Adrenal gland (tissue), 12 donors: Measurements from ENCODE around the gene LAMA5. TPM values are rescaled to one million over a fixed set of nuclear protein-coding genes. Genes with fewer than 3 reads are reported as not detected.

Source experiments
- DNase-seq, 7 donors: peaks; one replicate each; pipeline ENCODE4 v3.0.0-alpha.2; 2019 to 2020
- H3K27ac ChIP-seq, 5 donors: fragments of 200-600 bp; sonication (generic) in 4 of 5; 1 replicate in 3 of 5; 2 replicates in 2 of 5; pipeline versions ENCODE4 v1.5.1 to v1.8.0; 2016 to 2020; ENCODE audit warnings: mild to moderate bottlenecking in 1 of 5
- H3K27me3 ChIP-seq: fragments of 200-600 bp; 2 replicates; pipeline ENCODE4 v1.8.0; 2021
- H3K36me3 ChIP-seq, 2 donors: fragments of 200-600 bp; replicated peaks in 1 of 2; 1 replicate in 1 of 2; 2 replicates in 1 of 2; pipeline versions ENCODE4 v1.5.1 to v1.8.0; 2018 to 2022
- H3K4me1 ChIP-seq, 2 donors: fragments of 200-600 bp; replicated peaks in 1 of 2; 1 replicate in 1 of 2; 2 replicates in 1 of 2; pipeline versions ENCODE4 v1.5.1 to v1.8.0; 2018 to 2021
- H3K4me3 ChIP-seq, 4 donors: fragments of 200-600 bp; sonication (generic) in 3 of 4; one replicate each; pipeline ENCODE4 v1.5.1; 2016 to 2018
- H3K9me3 ChIP-seq, 3 donors: fragments of 200-600 bp; sonication (generic) in 1 of 3; replicated peaks in 1 of 3; 1 replicate in 2 of 3; 2 replicates in 1 of 3; pipeline versions ENCODE4 v1.5.1 to v1.8.0; 2016 to 2021
- POLR2A ChIP-seq, 2 donors: fragments of 450-650 bp; IDR thresholded peaks; one replicate each; pipeline ENCODE4 v1.6.1; 2017; ENCODE audit warnings: antibody characterized with exemption in 2 of 2, mild to moderate bottlenecking in 2 of 2, moderate library complexity in 1 of 2
- WGBS, 4 donors: extraction: QIAGEN DNeasy Blood & Tissue Kit in 2 of 4; methylation state at CpG; one replicate each; pipeline versions ENCODE4 v1.1.5 to v1.1.7; 2013 to 2017; 5-methylcytosine and 5-hydroxymethylcytosine counted together
- intact Hi-C, 2 donors: fragments of 100-400 bp; cut with DNase I; formaldehyde crosslinking; loops; one replicate each; pipeline versions ENCODE4 v1.14.1 to v1.15.0; 2022 to 2023
- polyA plus RNA-seq, 3 donors: library from polyadenylated mRNA; stranded (reverse); fragments of 200-250 nt in 2 of 3; fragments of 350-450 nt in 1 of 3; fragmentation: Illumina TruSeq in 1 of 3; extraction: RNeasy Lipid Tissue Mini Kit (QIAGEN cat#74804) in 1 of 3; gene quantifications; one replicate each; pipeline ENCODE4 v1.2.3, GENCODE V29; 2013 to 2014
- total RNA-seq, 9 donors: library from RNA; depleted of rRNA in 4 of 9; stranded (reverse); fragments of >200 nt in 4 of 9; fragments of 120-200 nt in 1 of 9; fragmentation: NEBNext Ultra II Directional in 1 of 9; extraction: Animal tissue kit (Norgen Biotek cat#: 25700) in 1 of 9; gene quantifications; one replicate each; pipeline versions ENCODE4 v1.1.0 to v1.2.4, GENCODE V29; 2013 to 2023
- TF ChIP-seq, protein P1 (sequence below), 6 experiments: fragments of 450-650 bp in 4 of 6; fragments of 200-600 bp in 2 of 6; sonication (generic) in 1 of 6; IDR thresholded peaks; 1 replicate in 5 of 6; 2 replicates in 1 of 6; pipeline versions ENCODE4 v1.5.1 to v1.8.0; 2016 to 2021; ENCODE audit warnings: antibody characterized with exemption in 6 of 6, mild to moderate bottlenecking in 2 of 6, moderate library complexity in 1 of 6
- donor health status: healthy with polysubstance abuse.
- donor health status: Bipolar disorder and iron deficiency.
- donor health status: DM: yes; HTN: yes; CAD: no.
- donor health status: DM: no; HTN: no; CAD: no.
- donor health status: DM: no; HTN: no; CAD: no.
- donor health status: DM: yes; HTN: yes; CAD: no.

Gene LAMA5
- total and polyA plus RNA-seq, 12 donors, result 2.0 to 537 (median 100) TPM

DNA sequence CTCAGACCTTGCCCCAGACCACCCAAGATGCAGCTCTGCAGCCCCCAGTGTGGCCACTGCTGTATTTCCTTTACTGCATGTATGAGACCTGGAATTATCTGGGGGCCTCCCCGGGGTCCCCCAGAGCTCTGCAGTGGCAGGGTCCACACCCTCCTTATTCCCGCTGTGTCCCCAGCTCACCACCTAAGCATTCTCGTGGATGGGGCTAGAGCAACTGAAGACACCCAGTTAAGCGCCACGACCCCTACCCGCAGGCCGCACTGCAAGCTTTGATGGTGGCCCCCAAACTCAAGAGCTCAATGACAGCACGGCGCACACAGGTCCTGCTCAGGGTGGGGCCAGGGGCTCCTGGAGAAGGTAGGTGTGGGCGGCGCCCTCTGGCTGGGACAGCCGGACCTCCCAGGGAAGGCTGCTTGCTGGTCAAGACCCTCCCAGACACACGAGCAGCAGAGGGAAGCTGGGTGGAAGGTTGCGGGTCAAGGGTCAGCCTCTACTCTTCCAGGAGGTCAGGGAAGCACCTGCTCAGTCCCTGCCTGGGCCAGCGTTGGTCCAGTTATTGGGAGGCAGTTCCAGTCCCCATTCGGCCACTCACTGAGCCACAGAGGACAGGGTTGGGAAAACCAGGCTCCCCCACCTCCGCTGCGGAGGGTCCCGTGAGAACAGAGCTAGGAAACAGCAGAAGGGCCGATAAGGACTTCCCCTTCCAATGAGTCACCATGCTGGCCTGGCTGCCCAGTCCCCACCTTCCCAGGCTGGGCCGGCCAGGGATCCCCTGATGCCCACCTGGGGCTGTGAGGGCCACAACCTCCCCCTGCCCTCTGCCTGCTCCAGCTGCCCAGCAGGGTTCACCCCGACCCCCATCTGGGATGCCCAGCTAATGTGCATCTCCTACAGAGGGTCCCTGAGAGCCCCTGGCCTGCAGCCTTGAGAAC is 2.9 kb downstream of the LAMA5 start:
- peak overlapping the region in 4 of 5 donors; percentile 81 to 94 (median 91) for H3K27ac ChIP-seq

GRCh38 chr20:62362991-62363919 is 3.9 kb downstream of the LAMA5 start:
- intact Hi-C loops, result no loop called here
- Histone ChIP-seq H3K36me3 (peaks cover 0 to 4% of the 10 kb centered on the region in 2 donors), H3K9me3 (no peaks in the 10 kb centered on the region), H3K4me3 (no peak overlapping the region), H3K27me3 (no peaks in the 10 kb centered on the region), H3K4me1 (peaks cover 46 to 48% of the 10 kb centered on the region in 2 donors), H3K27ac (peak overlapping the region in 1 of 5 donors; percentile 92)
- DNase-seq, result peak in 4 of 7 donors; percentile 8 to 27 (median 18)
- TF ChIP-seq, protein P1, sequence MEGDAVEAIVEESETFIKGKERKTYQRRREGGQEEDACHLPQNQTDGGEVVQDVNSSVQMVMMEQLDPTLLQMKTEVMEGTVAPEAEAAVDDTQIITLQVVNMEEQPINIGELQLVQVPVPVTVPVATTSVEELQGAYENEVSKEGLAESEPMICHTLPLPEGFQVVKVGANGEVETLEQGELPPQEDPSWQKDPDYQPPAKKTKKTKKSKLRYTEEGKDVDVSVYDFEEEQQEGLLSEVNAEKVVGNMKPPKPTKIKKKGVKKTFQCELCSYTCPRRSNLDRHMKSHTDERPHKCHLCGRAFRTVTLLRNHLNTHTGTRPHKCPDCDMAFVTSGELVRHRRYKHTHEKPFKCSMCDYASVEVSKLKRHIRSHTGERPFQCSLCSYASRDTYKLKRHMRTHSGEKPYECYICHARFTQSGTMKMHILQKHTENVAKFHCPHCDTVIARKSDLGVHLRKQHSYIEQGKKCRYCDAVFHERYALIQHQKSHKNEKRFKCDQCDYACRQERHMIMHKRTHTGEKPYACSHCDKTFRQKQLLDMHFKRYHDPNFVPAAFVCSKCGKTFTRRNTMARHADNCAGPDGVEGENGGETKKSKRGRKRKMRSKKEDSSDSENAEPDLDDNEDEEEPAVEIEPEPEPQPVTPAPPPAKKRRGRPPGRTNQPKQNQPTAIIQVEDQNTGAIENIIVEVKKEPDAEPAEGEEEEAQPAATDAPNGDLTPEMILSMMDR (IDR thresholded peaks at IDR 0.05), result no peak
- TF ChIP-seq POLR2A (IDR thresholded peaks at IDR 0.05), result no peak
- 77 to 82% (median 79%) methylated on average over 12 to 20 of the region's 20 CpGs for WGBS, 4 donors

More for the DNA sequence above, 2.9 kb downstream of the LAMA5 start:
- Histone ChIP-seq H3K27me3 (no peaks in the 10 kb centered on the region), H3K4me1 (peaks cover 46 to 48% of the 10 kb centered on the region in 2 donors), H3K9me3 (no peaks in the 10 kb centered on the region), H3K36me3 (peaks cover 0 to 4% of the 10 kb centered on the region in 2 donors), H3K4me3 (peak overlapping the region in 1 of 4 donors; percentile 99)
- peak in 5 of 7 donors; percentile 38 to 75 (median 66) for DNase-seq
- intact Hi-C loops, result no loop called here
- TF ChIP-seq, protein P1 (IDR thresholded peaks at IDR 0.05), result no peak
- no peak for TF ChIP-seq POLR2A (IDR thresholded peaks at IDR 0.05)
- 64 to 70% (median 66%) methylated on average over 19 to 22 of the region's 22 CpGs for WGBS, 4 donors

DNA sequence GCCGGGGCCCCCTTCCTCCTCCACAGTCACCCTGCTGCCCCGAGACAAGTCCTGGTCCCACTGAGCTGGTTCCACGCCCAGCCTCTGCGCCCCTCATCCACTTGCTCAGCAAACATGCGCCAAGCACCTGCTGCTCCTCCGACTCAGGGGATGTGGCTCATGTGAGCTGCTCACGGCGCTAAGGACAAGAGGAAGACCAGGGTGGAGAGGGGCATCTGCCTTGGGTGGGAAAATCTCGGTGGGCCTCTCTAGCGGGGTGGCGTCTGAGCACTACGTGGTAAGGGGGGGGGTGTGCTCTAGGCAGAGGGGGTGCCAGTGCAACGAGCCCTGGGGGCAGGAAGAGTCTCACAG is 4.5 kb downstream of the LAMA5 start:
- no peak for TF ChIP-seq POLR2A (IDR thresholded peaks at IDR 0.05)
- TF ChIP-seq, protein P1 (IDR thresholded peaks at IDR 0.05), result no peak
- no peaks in the 10 kb centered on the region for H3K27me3 ChIP-seq
- no peak overlapping the region for H3K27ac ChIP-seq
- WGBS, 4 donors, result 79 to 92% (median 83%) methylated on average over 9 to 13 of the region's 13 CpGs
- peaks cover 46 to 48% of the 10 kb centered on the region in 2 donors for H3K4me1 ChIP-seq
- peaks cover 0 to 4% of the 10 kb centered on the region in 2 donors for H3K36me3 ChIP-seq
- no peaks in the 10 kb centered on the region for H3K9me3 ChIP-seq
- intact Hi-C loops, result no loop called here
- no peak overlapping the region for H3K4me3 ChIP-seq
- DNase-seq, result peak in 1 of 7 donors; percentile 6
